ENCODE results near the gene GDPGP1.

DNA sequence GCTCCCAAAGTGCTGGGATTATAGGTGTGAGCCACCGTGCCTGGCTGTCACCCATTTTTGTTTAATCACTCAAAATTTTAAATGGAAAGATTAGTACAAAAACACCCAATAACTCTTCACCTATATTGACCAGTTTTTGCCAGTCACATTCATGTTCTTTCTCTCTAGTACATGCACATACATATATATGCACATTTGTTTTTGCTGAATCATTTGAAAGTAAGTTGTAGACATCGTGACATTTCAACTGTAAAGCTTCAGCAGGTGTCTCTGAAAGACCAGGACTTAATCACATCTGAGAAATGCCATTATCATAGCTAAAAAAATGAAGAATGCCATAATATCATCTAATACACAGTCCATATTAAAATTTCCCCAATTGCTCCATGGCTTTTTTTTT is 39.4 kb upstream of the GDPGP1 start:
- TF ChIP-seq, protein P1, sequence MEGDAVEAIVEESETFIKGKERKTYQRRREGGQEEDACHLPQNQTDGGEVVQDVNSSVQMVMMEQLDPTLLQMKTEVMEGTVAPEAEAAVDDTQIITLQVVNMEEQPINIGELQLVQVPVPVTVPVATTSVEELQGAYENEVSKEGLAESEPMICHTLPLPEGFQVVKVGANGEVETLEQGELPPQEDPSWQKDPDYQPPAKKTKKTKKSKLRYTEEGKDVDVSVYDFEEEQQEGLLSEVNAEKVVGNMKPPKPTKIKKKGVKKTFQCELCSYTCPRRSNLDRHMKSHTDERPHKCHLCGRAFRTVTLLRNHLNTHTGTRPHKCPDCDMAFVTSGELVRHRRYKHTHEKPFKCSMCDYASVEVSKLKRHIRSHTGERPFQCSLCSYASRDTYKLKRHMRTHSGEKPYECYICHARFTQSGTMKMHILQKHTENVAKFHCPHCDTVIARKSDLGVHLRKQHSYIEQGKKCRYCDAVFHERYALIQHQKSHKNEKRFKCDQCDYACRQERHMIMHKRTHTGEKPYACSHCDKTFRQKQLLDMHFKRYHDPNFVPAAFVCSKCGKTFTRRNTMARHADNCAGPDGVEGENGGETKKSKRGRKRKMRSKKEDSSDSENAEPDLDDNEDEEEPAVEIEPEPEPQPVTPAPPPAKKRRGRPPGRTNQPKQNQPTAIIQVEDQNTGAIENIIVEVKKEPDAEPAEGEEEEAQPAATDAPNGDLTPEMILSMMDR (IDR thresholded peaks at IDR 0.05 in 4 of 5, conservative IDR thresholded peaks at IDR 0.05 in 1 of 5), result no peak
- no peak for TF ChIP-seq POLR2A (IDR thresholded peaks at IDR 0.05)
